AG09319 (cell line): ENCODE measurements around the gene SAMD7.

ENCODE experiments used
- DNase-seq: peaks from one replicate; pipeline ENCODE4 v3.0.0-alpha.2; 2010; ENCODE audit warnings: low read depth; ENCODE audit errors: extremely low read depth
- TF ChIP-seq, protein P1 (sequence below): IDR thresholded peaks from 2 replicates; pipeline ENCODE4 v1.5.1; 2011; ENCODE audit warnings: low read depth, mild to moderate bottlenecking, inconsistent platforms, low read length, moderate library complexity

SAMD7 gene

DNA sequence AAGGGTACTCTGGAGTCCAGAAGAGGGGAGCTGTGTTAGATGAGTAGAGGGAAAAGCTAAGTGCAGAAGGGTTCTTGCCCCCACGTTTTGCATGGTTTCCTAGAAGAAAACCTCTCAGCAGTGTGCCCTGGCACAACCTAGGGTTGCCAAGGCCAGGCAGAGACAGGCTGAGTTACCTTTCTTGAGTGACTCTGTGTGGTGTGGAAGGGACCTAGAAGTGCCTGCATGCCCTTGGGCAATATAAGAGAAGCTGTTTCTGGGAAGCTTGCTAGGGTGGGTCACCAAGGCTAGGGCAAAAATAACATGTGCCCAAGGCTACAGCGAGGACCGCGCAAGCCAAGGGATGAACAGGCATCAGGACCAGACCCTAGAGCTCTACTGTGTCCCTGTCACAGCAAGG lies 3.4 kb upstream of the SAMD7 start:
- no peak for DNase-seq
- TF ChIP-seq, protein P1, sequence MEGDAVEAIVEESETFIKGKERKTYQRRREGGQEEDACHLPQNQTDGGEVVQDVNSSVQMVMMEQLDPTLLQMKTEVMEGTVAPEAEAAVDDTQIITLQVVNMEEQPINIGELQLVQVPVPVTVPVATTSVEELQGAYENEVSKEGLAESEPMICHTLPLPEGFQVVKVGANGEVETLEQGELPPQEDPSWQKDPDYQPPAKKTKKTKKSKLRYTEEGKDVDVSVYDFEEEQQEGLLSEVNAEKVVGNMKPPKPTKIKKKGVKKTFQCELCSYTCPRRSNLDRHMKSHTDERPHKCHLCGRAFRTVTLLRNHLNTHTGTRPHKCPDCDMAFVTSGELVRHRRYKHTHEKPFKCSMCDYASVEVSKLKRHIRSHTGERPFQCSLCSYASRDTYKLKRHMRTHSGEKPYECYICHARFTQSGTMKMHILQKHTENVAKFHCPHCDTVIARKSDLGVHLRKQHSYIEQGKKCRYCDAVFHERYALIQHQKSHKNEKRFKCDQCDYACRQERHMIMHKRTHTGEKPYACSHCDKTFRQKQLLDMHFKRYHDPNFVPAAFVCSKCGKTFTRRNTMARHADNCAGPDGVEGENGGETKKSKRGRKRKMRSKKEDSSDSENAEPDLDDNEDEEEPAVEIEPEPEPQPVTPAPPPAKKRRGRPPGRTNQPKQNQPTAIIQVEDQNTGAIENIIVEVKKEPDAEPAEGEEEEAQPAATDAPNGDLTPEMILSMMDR = no peak

DNA sequence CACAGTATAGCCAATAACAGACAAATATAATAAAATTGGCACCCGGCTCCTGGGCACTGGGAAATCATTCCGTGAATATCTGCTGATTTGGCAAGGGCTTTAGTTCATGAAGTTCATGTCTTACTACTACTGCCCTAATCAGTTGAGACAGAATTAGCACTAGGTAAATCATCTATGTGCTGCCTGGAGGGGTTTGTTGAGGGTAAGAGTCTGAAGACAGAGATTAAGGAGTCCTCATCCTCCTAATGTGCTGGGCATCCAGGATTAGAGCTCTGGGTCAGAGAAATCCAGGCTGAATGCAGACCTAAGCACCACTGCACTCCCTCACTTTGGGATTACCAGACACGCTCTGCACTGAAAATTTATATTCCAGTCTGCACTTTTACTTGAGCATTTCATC lies 2.0 kb downstream of the SAMD7 start:
- TF ChIP-seq, protein P1 = no peak
- DNase-seq = no peak

DNA sequence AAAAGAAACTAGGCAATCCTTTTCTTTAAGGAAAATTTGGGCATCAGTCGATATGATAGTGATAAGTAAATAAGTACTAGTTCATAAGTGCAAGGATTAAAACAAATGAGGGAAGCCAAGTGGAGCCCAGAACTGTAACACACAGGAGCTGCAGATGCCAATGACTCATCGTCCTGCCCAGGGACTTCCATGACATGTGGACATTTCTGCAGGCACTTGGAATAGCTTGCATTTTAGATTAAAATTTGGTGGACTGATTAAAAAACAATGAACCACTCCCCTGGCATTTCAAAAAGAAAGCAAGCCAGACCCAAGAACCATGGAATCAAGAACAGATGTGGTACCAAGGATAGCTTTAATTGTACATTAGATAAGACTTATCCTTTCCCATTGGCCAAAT lies 2.9 kb downstream of the SAMD7 start:
- TF ChIP-seq, protein P1 = no peak
- DNase-seq = no peak

DNA sequence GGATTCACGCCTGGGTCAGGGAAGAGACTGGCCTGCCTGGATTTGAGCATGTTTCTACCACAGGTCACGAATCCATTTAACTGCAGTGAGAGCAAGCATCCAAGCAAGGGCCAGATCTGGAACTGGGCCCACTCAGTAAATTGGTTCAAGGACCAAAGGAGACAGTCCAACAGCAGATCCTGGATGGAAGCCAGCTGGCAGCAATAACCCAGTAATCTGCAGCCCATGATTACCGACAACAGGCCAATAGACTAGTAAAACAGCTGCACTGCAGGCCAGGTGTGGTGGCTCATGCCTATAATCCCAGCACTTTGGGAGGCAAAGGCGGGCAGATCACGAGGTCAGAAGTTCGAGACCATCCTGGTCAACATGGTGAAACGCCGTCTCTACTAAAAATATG lies 11.8 kb downstream of the SAMD7 start:
- TF ChIP-seq, protein P1 = no peak
- peak; percentile 25 for DNase-seq

DNA sequence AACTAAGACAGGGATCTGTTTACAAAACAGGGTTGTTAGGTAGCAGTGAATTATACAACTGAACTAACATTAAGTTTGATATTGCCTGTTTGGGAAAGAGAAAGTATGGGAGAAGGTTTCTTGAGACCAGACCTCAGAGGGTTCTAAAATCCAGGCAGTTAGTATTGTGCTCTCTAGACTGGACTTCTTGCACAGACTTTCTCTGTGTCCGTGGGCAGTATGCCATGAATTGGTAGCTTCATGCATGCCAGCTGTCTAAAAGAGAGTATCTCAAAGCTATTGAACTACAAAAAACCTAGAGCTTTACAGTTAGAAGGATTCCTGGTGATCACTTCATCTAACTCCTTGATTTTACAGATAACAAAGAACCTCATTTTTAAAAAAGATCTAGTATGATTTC lies 12.5 kb downstream of the SAMD7 start:
- DNase-seq = no peak
- TF ChIP-seq, protein P1 = no peak

DNA sequence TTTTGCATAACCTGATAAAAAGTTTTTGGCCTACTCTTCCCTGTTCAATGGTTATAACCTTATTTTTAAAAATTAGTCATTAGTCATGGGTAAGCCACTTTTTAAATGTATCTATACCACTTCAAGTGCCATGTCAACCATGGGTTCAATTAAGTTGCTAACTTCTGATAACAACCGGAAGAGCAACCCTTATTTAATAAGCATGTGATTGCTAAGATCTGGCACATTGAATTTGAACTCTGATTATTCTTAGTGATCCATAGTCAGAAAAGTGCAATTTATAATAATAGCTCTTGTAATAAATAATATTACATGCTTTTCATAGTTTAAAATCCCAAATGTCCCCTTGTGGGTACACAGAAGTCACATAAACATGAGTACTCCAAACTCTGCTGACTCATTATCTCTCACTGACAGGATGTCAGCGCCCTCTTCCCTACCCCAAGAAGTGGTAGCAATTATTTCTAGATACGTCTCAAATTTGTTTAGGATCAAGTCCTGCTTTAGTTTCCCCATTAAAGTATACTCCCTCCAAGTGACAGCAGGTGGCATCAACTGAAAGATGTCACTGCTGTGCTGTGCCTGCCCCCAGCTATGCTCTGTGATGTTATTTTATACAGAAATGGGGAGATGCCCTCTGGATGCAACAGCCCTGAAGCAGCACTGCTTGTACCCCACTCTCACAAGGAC lies 18.6 kb downstream of the SAMD7 start:
- no peak for DNase-seq
- TF ChIP-seq, protein P1 = no peak

DNA sequence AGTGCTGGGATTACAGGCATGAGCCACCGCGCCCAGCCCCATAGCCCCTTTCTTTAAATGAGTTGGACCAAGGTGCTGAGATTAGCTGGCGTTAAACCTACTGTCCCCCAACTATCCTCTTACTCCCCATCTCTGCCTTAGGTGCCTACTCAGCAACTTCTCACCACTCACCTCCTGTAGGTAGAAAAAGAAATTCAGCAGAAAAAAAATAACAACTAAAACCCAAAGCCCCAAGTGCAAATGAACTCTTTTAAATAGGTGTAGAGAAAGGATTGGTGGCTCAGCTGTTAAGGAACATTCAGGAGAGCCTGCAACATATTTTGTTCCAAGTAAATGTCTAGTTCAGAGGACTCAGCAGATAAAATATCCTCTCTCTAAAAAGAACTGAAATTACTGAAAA lies 19.5 kb downstream of the SAMD7 start:
- no peak for DNase-seq
- TF ChIP-seq, protein P1 = no peak
